AG08396 (cell line): ENCODE data around the gene RBM5.
"Not testable (repeated sequence)": the region's sequence is repeated elsewhere in the genome, so short reads cannot be mapped to it uniquely, and the experiment has no call there.

Experiments
- DNase-seq: peaks from one replicate; pipeline ENCODE4 v3.0.0; 2012; ENCODE audit warnings: low spot score, mixed read lengths

RBM5 gene

DNA sequence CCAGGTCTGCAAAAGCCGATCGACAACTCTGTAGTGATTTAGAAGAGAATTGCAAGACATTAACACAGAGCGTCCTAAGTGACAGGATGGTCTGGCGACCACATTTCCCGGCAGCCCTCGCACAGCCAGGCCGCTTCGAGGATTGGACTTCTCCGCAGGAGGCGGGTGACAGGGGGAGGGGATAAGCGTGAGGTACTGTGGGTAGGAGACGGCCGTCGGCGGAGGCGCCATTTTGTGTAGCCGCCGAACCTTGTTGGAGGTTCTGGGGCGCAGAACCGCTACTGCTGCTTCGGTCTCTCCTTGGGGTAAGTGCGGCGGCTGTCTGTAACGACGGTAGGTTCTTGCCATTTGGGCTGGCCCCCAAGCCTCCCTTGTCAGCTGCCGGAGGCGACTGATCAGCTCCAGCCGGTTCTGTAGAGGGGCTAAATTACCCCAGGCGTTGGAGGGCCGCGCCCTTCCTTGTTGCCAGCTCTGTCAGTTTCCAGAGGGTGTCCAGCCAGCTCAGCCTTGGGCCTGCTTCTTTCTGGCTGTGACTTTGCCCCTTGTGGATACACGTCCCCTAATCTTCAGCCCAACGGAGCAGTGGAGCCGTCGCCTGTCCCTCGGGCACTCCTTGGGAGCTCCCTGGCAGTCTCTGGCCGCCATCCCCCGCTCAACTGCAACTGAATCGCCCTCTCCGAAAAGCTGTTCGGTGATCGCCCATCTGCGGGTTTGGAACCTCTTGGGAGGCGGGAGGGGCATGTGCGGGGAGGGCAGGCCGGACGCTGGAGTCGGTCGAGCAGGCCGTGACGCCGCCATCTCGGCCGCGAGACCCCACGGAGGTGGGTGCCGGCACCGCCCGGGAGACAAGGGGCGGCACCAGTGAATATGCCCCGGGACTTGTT, at the start of gene RBM5:
Gene RBM5 (plus strand): TSS at position 195 of the 884 bp plus-strand sequence. CDS start 1,516 bp downstream, outside the sequence.
- peak; percentile 98 for DNase-seq

- DNase-seq = no peak
These were observed 43.7 kb upstream of the RBM5 start for GRCh38 chr3:50044976-50045375.

DNA sequence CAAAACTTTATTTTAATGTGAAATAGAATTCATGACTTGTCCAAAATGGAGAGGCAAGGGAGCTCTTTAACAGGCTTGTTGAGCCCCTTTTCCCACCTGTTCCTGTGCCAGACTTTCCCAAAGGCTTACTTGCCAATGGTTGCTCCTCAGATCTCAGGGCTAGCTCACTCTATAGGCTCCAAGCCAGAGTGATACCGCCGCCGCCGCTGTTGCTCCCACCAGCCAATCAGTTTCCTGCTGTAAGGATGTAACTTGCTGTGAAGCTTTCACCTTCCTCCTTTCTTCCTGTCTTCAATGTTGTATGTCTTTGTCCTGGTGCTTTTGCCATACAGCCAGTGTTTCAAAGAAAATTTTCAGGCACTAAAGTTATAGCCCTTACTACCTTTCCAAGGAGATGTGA, 41.3 kb upstream of the RBM5 start:
- DNase-seq = no peak

- DNase-seq = peak; percentile 36
These were observed 38.4 kb upstream of the RBM5 start for GRCh38 chr3:50050361-50050760.

DNA sequence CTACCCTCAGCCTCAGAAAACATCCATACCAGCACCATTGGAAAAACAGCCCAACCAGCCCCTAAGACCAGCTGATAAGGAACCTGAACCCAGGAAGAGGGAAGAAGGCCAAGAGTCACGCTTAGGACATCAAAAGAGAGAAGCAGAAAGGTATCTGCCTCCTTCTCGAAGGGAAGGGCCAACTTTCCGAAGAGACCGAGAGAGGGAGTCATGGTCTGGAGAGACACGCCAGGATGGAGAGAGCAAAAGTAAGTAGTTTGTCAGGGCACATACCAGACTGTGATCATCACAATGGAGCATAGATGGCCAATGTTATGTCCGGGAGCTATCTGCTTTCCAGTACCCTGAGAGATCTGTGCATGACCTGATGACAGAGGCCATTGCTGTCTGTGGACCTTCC, 31.0 kb upstream of the RBM5 start:
- DNase-seq = no peak

DNA sequence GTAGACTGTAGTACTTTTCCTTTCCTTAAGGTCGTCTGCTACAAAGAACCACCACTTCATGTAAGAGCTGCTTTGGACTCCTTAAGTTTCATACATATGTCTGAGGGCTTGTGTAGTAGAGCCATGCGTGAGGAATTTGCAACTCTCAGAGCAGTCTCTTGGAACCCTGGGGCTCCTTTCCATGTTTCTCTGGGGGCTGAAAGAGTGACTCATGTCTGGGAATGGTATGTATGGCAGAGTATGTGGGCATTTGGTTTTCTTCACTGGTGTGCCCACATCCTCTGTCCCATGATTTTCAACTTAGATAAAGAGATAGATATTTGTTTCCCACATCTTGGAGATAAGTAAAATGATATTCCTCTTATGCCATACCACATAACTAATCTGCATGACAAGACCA, 20.6 kb upstream of the RBM5 start:
- DNase-seq = no peak

- no peak for DNase-seq
These were observed 10.6 kb upstream of the RBM5 start for GRCh38 chr3:50078091-50078490.

- DNase-seq = no peak
These were observed 10.1 kb upstream of the RBM5 start for GRCh38 chr3:50078622-50079021.

GRCh38 chr3:50084951-50085350, 3.8 kb upstream of the RBM5 start:
- not testable (repeated sequence) for DNase-seq

DNA sequence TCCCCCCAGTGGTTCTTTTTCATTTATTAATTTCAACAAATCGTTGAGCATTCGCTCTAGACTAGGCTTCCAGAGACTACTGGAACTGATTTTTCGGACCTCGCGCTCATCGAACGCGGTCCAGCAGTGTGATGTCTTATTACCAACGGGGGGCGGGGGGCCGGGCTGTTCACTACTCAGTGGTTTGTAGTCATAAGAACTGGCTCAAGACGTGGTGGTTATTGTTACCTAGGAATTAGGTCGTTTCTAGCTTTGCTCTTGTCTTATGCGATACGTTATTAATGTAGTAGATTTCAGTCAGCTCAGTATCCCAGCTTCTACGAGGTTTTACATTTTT, 858 bp downstream of the RBM5 start:
- DNase-seq = peak; percentile 69

DNA sequence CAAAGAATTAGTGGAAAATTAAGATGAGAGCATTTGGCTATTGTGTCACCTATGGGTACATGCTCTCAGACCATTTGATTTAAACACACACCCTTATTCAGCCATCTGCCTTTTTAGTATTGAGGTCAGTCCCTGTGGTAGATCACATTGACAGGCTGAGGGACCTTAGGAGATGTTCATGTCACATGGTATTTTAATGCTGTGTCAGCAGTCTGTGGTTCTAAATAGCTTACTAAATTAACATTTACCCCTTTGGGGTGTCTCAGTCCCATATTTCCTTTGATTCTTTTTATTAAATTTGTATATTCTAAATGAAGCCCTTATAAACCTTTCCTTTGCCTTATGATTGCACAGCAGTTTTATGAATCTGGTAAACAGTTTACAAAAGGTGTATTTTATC, 2.3 kb downstream of the RBM5 start:
- no peak for DNase-seq

GRCh38 chr3:50095352-50095998, 6.8 kb downstream of the RBM5 start:
- peak; percentile 42 for DNase-seq

DNA sequence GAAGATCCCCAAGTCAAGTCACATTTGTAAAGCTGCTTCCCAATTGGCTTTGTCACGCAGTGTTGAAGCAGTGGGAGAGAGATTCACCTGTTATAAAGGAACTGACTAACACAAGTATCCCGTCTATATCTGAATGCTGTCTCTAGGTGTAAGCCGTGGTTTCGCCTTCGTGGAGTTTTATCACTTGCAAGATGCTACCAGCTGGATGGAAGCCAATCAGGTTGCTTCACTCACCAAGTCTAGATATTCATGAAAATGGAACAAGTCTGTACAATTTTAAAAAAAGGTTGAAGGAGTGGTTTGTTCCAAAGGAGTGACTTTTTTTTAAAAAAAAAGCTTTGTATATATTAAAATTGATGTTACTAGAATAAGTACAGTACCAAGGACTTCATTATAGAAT, 11.7 kb downstream of the RBM5 start:
- DNase-seq = no peak

- DNase-seq = peak; percentile 28
These were observed 12.5 kb downstream of the RBM5 start for GRCh38 chr3:50100956-50101845.

DNA sequence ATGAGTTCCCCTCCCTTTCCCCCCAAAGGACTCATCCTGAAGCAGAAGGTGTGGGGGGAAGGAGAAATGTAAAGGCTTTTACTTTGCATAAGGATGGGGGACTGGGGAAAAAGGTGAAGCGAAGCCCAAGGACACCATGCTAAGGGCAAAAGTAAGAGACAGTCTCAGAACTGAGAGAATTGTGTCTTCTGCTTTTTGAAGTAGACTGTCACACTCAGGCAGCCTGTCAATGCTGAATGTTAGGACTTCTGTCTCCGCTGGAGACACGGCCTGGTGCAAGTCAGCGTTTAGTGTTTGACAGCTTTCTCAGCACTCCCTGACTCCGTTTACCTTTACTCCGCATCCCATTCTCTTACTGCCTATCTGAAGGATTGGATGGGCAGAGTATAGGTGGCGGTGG, 13.8 kb downstream of the RBM5 start:
- no peak for DNase-seq

DNA sequence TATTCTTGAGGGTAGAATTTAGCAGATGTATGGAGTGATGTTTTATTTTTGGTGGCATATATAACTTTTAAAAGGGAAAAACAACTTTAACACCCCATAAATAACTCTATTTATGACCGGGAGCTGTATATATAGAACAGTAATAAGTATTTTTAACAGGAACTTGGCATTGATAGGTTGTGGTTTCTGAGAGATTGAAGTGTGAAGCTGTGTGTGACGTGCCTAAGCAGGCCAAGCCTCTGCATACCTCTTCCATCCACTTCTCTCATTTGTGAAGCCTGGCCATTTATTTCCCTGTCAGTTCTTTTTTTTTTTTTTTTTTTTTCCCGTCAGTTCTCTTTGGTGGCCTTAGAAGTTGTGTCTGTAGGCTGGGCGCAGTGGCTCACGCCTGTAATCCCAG, 23.0 kb downstream of the RBM5 start:
- DNase-seq = no peak

DNA sequence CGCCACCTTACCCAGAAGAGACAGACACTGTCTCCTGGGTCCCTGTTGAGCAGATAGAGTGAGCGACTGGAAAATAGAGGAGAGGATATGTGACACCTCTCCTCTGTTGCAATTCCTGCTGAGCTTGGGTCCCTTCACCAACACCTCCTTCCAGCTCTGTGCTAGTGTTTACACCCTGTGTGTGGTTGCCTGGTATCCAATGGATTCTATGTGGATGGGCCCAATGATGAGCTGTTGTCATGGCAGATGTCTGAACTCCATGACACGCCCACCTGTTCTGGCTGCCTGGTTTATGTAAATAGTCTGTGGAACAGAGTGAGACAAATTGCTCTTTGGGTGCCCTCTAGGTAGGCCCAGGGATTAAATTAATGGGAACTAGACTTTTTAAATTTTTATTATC, 23.7 kb downstream of the RBM5 start:
- no peak for DNase-seq

- no peak for DNase-seq
These were observed 28.4 kb downstream of the RBM5 start for GRCh38 chr3:50117120-50117519.

DNA sequence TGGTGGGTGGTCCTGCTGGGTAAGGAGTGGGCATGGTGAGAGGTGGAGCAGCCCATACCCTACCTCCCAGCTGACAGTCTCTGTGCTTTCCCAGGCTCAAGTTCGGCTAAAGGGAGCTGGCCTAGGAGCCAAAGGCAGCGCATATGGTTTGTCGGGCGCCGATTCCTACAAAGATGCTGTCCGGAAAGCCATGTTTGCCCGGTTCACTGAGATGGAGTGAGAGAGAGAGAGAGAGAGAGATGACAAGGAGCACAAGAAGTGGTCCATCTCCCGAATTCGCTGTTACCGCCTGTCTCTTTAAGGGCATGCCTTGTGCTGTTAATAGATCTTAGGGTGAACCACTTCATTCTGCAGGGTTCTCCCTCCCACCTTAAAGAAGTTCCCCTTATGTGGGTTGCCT, 29.5 kb downstream of the RBM5 start:
- DNase-seq = no peak

DNA sequence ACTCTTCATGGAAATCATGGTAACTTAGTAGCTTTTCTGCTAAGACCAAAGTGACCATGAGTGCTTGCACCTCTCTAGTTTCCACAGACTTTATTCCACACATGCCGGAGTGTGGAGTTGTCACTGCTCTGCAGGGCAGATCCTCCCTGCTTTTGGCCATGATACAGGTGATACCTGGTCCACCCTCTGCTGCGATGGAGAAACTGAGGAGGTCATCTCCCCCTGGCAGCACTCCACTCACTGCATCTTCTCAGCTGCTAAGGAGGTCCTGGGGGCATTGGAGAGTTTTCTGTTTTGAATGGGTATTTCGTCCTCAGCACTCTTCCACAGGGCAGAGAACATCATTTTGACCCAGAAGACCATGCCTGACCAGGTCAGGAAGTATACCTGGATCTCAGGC, 31.1 kb downstream of the RBM5 start:
- no peak for DNase-seq

- DNase-seq = no peak
These were observed 31.8 kb downstream of the RBM5 start for GRCh38 chr3:50120364-50121071.
